ENCODE measurements around the gene DSE.

DNA sequence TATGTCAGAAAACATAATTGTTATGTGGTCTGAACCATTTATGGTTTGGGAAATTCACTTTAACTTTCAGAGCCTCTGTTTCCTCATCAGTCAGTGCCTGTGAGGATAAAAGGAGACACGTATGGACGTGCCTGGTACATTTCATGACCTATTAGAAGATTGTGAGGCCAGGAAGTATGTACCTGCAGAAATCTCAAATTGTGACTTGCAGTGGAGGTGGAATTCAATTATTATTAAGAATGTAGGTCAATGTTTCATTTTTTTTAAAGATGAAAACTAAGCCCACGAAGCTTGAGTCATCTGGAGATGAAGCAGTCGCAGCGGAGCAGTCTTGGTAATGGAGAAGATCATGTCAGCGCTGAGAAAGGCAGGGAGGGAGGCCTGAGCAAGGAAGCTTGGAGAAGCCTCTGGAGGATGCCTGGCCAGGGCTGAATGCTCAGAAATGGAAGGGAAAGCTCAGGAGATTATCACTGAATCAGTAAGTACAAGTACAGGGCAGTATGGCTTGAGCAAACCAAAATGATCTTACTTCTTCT is 3.9 kb upstream of the DSE start:
- TF ChIP-seq POLR2A (IDR thresholded peaks at IDR 0.05; ENCODE audit: low read depth) (no peak), CTCF (IDR thresholded peaks at IDR 0.05) (no peak), EP300 (IDR thresholded peaks at IDR 0.05) (no peak)
